ENCODE measurements around the gene CARMIL1. TPM values are rescaled to one million over a fixed set of nuclear protein-coding genes. Genes with fewer than 3 reads are reported as not detected.

Gene CARMIL1
- total RNA-seq, 2 donors from 2014 or later: 11.9 to 13.7 TPM

DNA sequence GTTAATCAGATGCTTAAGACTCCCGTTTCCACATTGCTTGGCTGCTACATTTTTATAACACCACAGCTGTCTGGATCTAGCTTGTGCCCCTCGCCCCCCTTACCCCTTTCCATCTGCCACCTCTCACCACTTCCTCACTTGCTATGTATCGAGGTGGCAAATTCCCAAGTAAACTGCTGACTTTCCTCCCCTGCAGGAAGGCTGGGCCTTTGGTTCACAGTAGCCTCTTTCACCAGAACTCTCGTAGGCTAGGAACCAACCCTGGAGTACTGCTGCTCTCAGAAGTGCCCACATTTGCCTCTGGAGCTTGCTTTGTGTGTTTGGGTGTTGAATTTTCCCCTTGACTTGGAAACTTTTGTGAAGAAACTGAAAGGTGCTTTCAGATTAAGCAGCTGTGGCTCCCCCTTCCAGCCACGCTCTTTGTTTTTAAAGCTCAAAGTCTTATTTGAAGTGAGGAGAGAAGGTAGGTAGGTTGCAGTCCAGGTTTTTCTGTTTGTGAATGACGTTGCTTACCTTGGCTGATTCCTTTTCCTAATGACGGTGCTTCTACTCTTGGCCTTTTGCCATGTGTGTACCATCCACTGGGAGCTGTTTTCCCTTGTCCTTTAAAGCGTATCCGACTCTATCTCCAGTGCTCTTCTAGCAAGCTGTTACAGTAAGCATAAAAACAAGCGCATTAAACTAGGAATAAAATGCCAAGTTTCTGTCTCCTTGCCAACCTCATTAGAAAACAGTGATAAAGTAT, 90.4 kb downstream of the CARMIL1 start:
- 15 to 21% methylated on average over 10 of the region's 10 CpGs for WGBS, 2 donors
- peak overlapping the region; percentile 63 to 87 (median 78) for H3K27ac ChIP-seq
- intact Hi-C loops (cut with DNase I): no loop called here
- peak; percentile 74 for ATAC-seq
- H3K36me3 ChIP-seq (replicated peaks in 1 of 2; ENCODE audit: insufficient read depth in 1 of 2, low read depth in 2 of 2): no peaks in the 10 kb centered on the region
- no peaks in the 10 kb centered on the region for H3K27me3 ChIP-seq
- peak; percentile 36 to 62 (median 57) for DNase-seq
- H3K9me3 ChIP-seq: no peaks in the 10 kb centered on the region
- no peak overlapping the region for H3K4me3 ChIP-seq
- TF ChIP-seq POLR2A (IDR thresholded peaks at IDR 0.05) (peak in 1 of 3 donors; percentile 42), CTCF (IDR thresholded peaks at IDR 0.05) (no peak)
- peaks cover 47% of the 10 kb centered on the region for H3K4me1 ChIP-seq

DNA sequence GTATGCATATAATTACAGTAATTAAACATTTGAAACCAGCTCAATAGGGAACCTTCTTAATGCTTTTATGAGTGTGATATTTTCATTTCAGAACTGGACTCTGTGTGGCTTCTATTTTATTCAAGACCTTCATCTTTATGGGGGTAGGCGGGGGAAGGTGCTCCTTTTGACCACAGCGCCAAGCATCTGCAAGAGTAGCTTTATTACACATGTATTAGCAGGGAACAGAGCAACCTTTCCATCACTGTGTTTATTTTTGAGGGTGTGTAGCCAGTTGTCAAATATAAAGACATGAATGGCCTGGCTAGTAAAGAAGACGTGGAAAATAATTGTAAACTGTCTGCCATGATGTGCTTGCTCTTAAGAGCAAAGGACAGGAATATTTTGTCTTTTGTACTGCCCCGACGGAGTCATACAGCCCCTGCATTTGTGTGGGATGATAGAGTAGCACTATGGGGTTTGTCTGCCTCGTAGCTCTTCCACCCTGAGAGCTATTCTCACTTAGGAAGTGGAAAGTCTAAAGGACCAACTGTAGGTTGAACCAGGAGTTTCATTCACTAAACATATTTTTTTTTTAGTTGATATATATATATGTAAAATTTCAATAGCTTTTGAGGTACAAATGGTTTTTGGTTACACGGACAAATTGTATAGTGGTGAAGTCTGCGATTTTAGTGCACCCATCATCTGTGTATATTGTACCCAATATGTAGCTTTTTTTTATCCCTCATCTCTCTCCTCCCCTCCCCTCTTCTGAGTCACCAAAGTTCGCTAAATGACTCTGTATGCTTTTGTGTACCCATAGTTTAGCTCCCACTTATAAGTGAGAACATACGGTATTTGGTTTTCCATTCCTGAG, 91.2 kb downstream of the CARMIL1 start:
- Histone ChIP-seq H3K4me3 (no peak overlapping the region), H3K9me3 (no peaks in the 10 kb centered on the region), H3K27me3 (no peaks in the 10 kb centered on the region), H3K4me1 (peaks cover 47% of the 10 kb centered on the region), H3K27ac (peak overlapping the region in 3 of 4 donors; percentile 74 to 87 (median 81)), H3K36me3 (replicated peaks in 1 of 2; ENCODE audit: insufficient read depth in 1 of 2, low read depth in 2 of 2) (no peaks in the 10 kb centered on the region)
- no peak for TF ChIP-seq POLR2A (IDR thresholded peaks at IDR 0.05)
- no peak for TF ChIP-seq CTCF (IDR thresholded peaks at IDR 0.05)
- no peak for DNase-seq
- ATAC-seq: no peak
- WGBS, 2 donors: 87 to 91% methylated on average over 10 of the region's 10 CpGs
- intact Hi-C loops (cut with DNase I): no loop called here

- Histone ChIP-seq H3K4me3 (no peak overlapping the region), H3K36me3 (replicated peaks in 1 of 2; ENCODE audit: insufficient read depth in 1 of 2, low read depth in 2 of 2) (no peaks in the 10 kb centered on the region), H3K4me1 (peaks cover 44% of the 10 kb centered on the region), H3K27ac (no peak overlapping the region), H3K9me3 (no peaks in the 10 kb centered on the region), H3K27me3 (no peaks in the 10 kb centered on the region)
- no peak for DNase-seq
- TF ChIP-seq POLR2A (IDR thresholded peaks at IDR 0.05) (no peak), CTCF (IDR thresholded peaks at IDR 0.05) (no peak)
- intact Hi-C loops (cut with DNase I): no loop called here
- 90 to 95% methylated on average over 2 of the region's 2 CpGs for WGBS, 2 donors
- no peak for ATAC-seq
These were observed 91.8 kb downstream of the CARMIL1 start for GRCh38 chr6:25371037-25371347.

GRCh38 chr6:25375125-25375524, 96.0 kb downstream of the CARMIL1 start:
- no peak for DNase-seq
- no peak for ATAC-seq
- WGBS, 2 donors: 95 to 100% methylated on average over 1 of the region's 1 CpG

More at GRCh38 chr6:25375125-25375524, 96.0 kb downstream of the CARMIL1 start:
- Histone ChIP-seq H3K4me1 (peaks cover 3% of the 10 kb centered on the region), H3K9me3 (no peaks in the 10 kb centered on the region), H3K27ac (no peak overlapping the region), H3K27me3 (no peaks in the 10 kb centered on the region), H3K4me3 (no peak overlapping the region), H3K36me3 (replicated peaks in 1 of 2; ENCODE audit: insufficient read depth in 1 of 2, low read depth in 2 of 2) (no peaks in the 10 kb centered on the region)
- intact Hi-C loops (cut with DNase I): no loop called here
- TF ChIP-seq POLR2A (IDR thresholded peaks at IDR 0.05): no peak
- no peak for TF ChIP-seq CTCF (IDR thresholded peaks at IDR 0.05)
